Measurements from ENCODE around the gene YPEL1. TPM values are rescaled to one million over a fixed set of nuclear protein-coding genes. Genes with fewer than 3 reads are reported as not detected.

YPEL1 gene
- total RNA-seq, 4 donors from 2014 or later = 1.5 to 5.1 (median 2.4) TPM

DNA sequence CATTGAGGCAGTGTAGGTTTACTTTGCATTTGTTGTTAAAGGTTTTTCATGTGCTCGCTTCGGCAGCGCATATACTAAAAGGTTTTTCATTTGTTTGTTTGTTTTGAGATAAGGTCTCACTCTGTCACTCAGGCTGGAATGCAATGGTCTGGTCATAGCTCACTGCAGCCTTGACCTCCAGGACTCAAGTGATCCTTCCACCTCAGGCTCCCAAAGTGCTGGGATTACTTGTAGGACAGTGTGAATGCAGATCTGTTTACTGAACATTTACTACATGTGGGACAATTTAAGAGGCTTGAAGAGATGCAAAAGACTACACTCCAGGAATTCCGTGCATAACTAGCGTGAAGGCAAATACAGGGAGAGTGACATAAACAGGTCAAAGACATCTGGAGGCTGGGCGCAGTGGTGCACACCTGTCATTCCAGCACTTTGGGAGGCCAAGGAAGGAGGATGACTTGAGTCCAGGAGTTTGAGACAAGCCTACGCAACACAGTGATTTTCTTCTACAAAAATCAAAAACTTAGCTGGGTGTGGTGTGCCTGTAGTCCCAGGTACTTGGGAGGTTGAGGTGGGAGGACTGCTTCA is 34.1 kb downstream of the YPEL1 start:
- Histone ChIP-seq H3K36me3 (peaks cover 36% of the 10 kb centered on the region), H3K9me3 (no peaks in the 10 kb centered on the region), H3K27me3 (no peaks in the 10 kb centered on the region), H3K27ac (no peak overlapping the region), H3K4me3 (no peak overlapping the region), H3K4me1 (no peaks in the 10 kb centered on the region)
- 97% methylated on average over 7 of the region's 7 CpGs for WGBS
- no peak for DNase-seq (ENCODE audit: low spot score in 2 of 2)
- TF ChIP-seq POLR2A (IDR thresholded peaks at IDR 0.05) (no peak), POLR2AphosphoS5 (IDR thresholded peaks at IDR 0.05) (no peak), EP300 (IDR thresholded peaks at IDR 0.05) (no peak)
- TF ChIP-seq, protein P1, sequence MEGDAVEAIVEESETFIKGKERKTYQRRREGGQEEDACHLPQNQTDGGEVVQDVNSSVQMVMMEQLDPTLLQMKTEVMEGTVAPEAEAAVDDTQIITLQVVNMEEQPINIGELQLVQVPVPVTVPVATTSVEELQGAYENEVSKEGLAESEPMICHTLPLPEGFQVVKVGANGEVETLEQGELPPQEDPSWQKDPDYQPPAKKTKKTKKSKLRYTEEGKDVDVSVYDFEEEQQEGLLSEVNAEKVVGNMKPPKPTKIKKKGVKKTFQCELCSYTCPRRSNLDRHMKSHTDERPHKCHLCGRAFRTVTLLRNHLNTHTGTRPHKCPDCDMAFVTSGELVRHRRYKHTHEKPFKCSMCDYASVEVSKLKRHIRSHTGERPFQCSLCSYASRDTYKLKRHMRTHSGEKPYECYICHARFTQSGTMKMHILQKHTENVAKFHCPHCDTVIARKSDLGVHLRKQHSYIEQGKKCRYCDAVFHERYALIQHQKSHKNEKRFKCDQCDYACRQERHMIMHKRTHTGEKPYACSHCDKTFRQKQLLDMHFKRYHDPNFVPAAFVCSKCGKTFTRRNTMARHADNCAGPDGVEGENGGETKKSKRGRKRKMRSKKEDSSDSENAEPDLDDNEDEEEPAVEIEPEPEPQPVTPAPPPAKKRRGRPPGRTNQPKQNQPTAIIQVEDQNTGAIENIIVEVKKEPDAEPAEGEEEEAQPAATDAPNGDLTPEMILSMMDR (IDR thresholded peaks at IDR 0.05) = no peak

GRCh38 chr22:21700822-21701221 is 34.8 kb downstream of the YPEL1 start:
- Histone ChIP-seq H3K27ac (no peak overlapping the region), H3K4me1 (no peaks in the 10 kb centered on the region), H3K9me3 (no peaks in the 10 kb centered on the region), H3K27me3 (no peaks in the 10 kb centered on the region), H3K4me3 (no peak overlapping the region), H3K36me3 (peaks cover 41% of the 10 kb centered on the region)
- no peak for TF ChIP-seq EP300 (IDR thresholded peaks at IDR 0.05)
- TF ChIP-seq, protein P1 (IDR thresholded peaks at IDR 0.05) = no peak
- TF ChIP-seq POLR2AphosphoS5 (IDR thresholded peaks at IDR 0.05) = no peak
- no peak for TF ChIP-seq POLR2A (IDR thresholded peaks at IDR 0.05)
- no peak for DNase-seq (ENCODE audit: low spot score in 2 of 2)
- 92% methylated on average over 6 of the region's 6 CpGs for WGBS

DNA sequence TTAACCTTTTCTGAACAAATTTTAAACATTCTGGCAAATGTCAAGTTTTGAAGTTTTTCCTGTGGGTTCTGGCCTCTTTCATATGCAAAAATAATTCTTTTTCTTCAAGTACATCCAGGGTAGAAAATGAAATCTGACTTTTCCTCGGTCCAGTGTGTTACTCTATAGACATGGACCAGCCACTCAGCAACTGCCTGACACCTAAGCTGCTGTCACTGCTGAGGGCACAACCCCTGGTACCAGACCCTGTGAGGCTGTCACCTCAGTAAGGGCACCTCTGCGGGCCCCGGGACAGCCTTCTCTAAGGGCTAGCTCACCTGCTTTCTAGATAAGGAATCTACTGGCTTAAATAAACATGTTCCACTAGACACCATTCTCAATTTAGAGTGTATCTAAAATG is 36.0 kb downstream of the YPEL1 start:
- Histone ChIP-seq H3K9me3 (no peaks in the 10 kb centered on the region), H3K36me3 (peaks cover 53% of the 10 kb centered on the region), H3K4me1 (no peaks in the 10 kb centered on the region), H3K27ac (no peak overlapping the region), H3K27me3 (no peaks in the 10 kb centered on the region), H3K4me3 (no peak overlapping the region)
- TF ChIP-seq EP300 (IDR thresholded peaks at IDR 0.05) (no peak), POLR2AphosphoS5 (IDR thresholded peaks at IDR 0.05) (no peak), POLR2A (IDR thresholded peaks at IDR 0.05) (no peak)
- TF ChIP-seq, protein P1 (IDR thresholded peaks at IDR 0.05) = no peak
- 87% methylated on average over 3 of the region's 3 CpGs for WGBS
- no peak for DNase-seq (ENCODE audit: low spot score in 2 of 2)

DNA sequence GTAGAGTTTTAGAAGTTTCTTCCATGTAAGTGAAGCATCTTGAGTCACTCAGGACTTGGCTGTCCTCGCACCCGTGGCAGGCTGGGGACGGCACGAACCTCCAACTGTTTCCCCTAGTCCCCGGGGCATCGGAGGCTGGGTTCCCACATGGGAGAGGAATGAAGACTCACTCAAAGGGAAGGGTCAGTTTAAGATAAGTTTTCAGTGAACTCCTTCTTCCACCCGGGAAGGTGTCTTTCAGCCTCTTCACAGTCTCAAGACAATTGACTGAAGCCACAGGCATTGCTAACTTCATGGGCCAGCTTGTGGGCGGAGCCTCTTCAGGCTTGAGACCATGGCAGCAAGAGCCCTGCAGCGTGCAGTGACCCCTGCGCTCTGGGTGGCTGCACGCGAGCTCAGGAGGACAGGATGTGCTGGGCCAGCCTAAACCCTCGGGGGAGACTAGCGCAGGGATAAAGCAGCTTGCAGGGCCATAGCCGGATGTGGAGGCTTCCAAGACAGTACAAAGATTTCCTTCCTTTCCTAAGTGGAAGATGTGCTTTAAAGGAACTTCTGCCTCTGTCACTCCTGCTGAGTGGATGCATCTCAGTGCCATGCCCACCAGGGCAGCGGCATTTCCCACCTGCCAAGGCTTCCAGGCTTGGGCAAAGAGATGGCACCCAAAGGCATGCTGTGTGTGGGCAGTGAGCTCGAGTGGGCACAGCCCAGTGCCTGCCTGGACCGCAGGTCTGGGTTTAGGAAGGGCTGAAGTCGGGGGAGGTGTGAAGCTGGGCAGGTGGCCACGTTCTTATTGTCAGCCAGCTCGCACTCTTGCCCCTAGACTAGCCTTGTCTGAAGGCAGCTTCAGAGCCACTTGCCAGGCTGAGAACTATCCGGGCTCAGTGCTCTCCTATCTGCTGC is 36.9 kb downstream of the YPEL1 start:
- Histone ChIP-seq H3K4me3 (no peak overlapping the region), H3K9me3 (no peaks in the 10 kb centered on the region), H3K27me3 (no peaks in the 10 kb centered on the region), H3K4me1 (no peaks in the 10 kb centered on the region), H3K27ac (no peak overlapping the region), H3K36me3 (peaks cover 63% of the 10 kb centered on the region)
- WGBS = 80% methylated on average over 17 of the region's 22 CpGs
- DNase-seq (ENCODE audit: low spot score in 2 of 2) = no peak
- TF ChIP-seq EP300 (IDR thresholded peaks at IDR 0.05) = no peak
- TF ChIP-seq POLR2A (IDR thresholded peaks at IDR 0.05) = no peak
- no peak for TF ChIP-seq POLR2AphosphoS5 (IDR thresholded peaks at IDR 0.05)
- TF ChIP-seq, protein P1 (IDR thresholded peaks at IDR 0.05) = no peak

DNA sequence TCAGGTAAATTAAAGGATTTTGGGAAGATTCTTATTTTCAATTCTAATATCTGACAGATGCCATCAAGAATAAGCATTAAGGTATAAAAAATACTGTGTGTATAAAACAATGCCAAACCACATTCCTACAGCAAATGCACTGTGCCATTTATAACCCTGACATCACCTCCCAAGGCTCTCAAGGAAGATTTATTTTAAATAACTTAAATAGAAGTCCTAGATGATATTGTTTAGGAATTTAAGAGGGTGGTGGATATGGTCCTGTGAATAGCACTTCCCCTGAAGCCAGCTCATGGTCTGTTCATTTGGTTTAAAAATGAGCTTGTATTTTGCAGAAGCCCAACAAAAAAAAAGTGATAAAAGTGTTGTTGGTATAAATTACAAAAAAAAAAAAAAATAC is 37.7 kb downstream of the YPEL1 start:
- no peak overlapping the region for H3K4me3 ChIP-seq
- DNase-seq (ENCODE audit: low spot score in 2 of 2) = no peak
- H3K27me3 ChIP-seq = no peaks in the 10 kb centered on the region
- no peak overlapping the region for H3K27ac ChIP-seq
- H3K4me1 ChIP-seq = no peaks in the 10 kb centered on the region
- H3K9me3 ChIP-seq = no peaks in the 10 kb centered on the region
- peaks cover 71% of the 10 kb centered on the region for H3K36me3 ChIP-seq
- TF ChIP-seq, protein P1 (IDR thresholded peaks at IDR 0.05) = no peak
- TF ChIP-seq POLR2AphosphoS5 (IDR thresholded peaks at IDR 0.05) = no peak
- no peak for TF ChIP-seq EP300 (IDR thresholded peaks at IDR 0.05)
- TF ChIP-seq POLR2A (IDR thresholded peaks at IDR 0.05) = no peak

Measured in suprapubic skin (tissue), 4 donors.